Endothelial cell of umbilical vein (primary cell): ENCODE measurements around the gene FYN. TPM values are rescaled to one million over a fixed set of nuclear protein-coding genes. Genes with fewer than 3 reads are reported as not detected.

Experiments used
- BruUV-seq: library from RNA; stranded (reverse); fragments of 400-500 nt; replicated peaks from 2 replicates; lab custom pipeline; 2021; lab: Mats Ljungman, UMichigan
- CTCF ChIA-PET: fragments of 300-600, 350-600 bp; sonication (Branson Sonifier 250); formaldehyde crosslinking; loops from one replicate; lab custom pipeline; 2021; ENCODE audit warnings: antibody characterized with exemption, inconsistent platforms; lab: Charles Lee
- POLR2A ChIA-PET: fragments of 300-600, 350-600 bp; sonication (Branson Sonifier 250); formaldehyde crosslinking; loops from one replicate; lab custom pipeline; 2021; ENCODE audit warnings: antibody characterized with exemption, inconsistent platforms; lab: Charles Lee
- DNase-seq: peaks from one replicate; pipeline ENCODE4 v3.0.0-alpha.2; 2011; ENCODE audit warnings: low read depth, low spot score
- FAIRE-seq: peaks from 2 replicates; lab custom pipeline; 2011; peaks lifted over from hg19 to GRCh38; lab: Jason Lieb, UNC
- H2AFZ ChIP-seq: 2 replicates; pipeline ENCODE4 v1.6.0; 2012; ENCODE audit warnings: low read depth, low read length, control low read depth, inconsistent platforms
- H3K27ac ChIP-seq: 2 replicates; pipeline ENCODE4 v1.5.1; 2011; ENCODE audit warnings: low read depth, mild to moderate bottlenecking, control low read depth, low read length, moderate library complexity; ENCODE audit not compliant: insufficient read depth
- H3K27me3 ChIP-seq, 2 experiments: 2 replicates each; pipeline versions ENCODE4 v1.6.0 to v1.6.1; 2011; ENCODE audit warnings: low read length in 2 of 2, mixed read lengths in 1 of 2; ENCODE audit not compliant: control insufficient read depth in 2 of 2, insufficient read depth in 2 of 2
- H3K36me3 ChIP-seq, 2 experiments: 2 replicates in 1 of 2; 3 replicates in 1 of 2; pipeline ENCODE4 v1.5.1; 2011; ENCODE audit warnings: low read length in 2 of 2, mild to moderate bottlenecking in 1 of 2, moderate library complexity in 1 of 2; ENCODE audit not compliant: control insufficient read depth in 2 of 2, insufficient read depth in 2 of 2; ENCODE audit errors: extremely low read depth in 1 of 2
- H3K4me1 ChIP-seq: 3 replicates; pipeline ENCODE4 v1.5.1; 2011; ENCODE audit warnings: mild to moderate bottlenecking, low read length; ENCODE audit not compliant: control insufficient read depth, insufficient read depth; ENCODE audit errors: extremely low read depth
- H3K4me2 ChIP-seq: 2 replicates; pipeline ENCODE4 v1.6.1; 2011; ENCODE audit warnings: low read length, control low read depth, mixed read lengths; ENCODE audit not compliant: insufficient read depth
- H3K4me3 ChIP-seq, 3 experiments: fragments of 200-600 bp in 1 of 3; sonication (generic), shearing (Covaris generic) in 1 of 3; replicated peaks in 1 of 3; 2 replicates each; pipeline ENCODE4 v1.5.1; 2011 to 2016; ENCODE audit warnings: control low read depth in 3 of 3, low read length in 3 of 3, mild to moderate bottlenecking in 2 of 3, inconsistent platforms in 1 of 3, low read depth in 1 of 3, moderate library complexity in 1 of 3; ENCODE audit not compliant: insufficient read depth in 1 of 3
- H3K79me2 ChIP-seq: 2 replicates; pipeline ENCODE4 v1.6.0; 2012; ENCODE audit warnings: low read length, inconsistent platforms; ENCODE audit not compliant: control insufficient read depth, insufficient read depth
- H3K9ac ChIP-seq: replicated peaks from 2 replicates; pipeline ENCODE3; 2011; ENCODE audit warnings: low read length, control low read depth; ENCODE audit not compliant: insufficient read depth; ENCODE audit errors: extremely low read depth
- H3K9me1 ChIP-seq: replicated peaks from 3 replicates; pipeline ENCODE4 v1.6.0; 2011; ENCODE audit warnings: mild to moderate bottlenecking, low read length; ENCODE audit not compliant: control insufficient read depth, insufficient read depth; ENCODE audit errors: extremely low read depth
- H3K9me3 ChIP-seq: replicated peaks from 2 replicates; pipeline ENCODE4 v1.5.1; 2012; ENCODE audit warnings: low read length, inconsistent platforms; ENCODE audit not compliant: control insufficient read depth, insufficient read depth
- H4K20me1 ChIP-seq: replicated peaks from 2 replicates; pipeline ENCODE3; 2011; ENCODE audit warnings: mild to moderate bottlenecking, low read length; ENCODE audit not compliant: control insufficient read depth, insufficient read depth; ENCODE audit errors: extremely low read depth
- EZH2 ChIP-seq: IDR thresholded peaks from 2 replicates; pipeline ENCODE4 v1.6.1; 2012; ENCODE audit warnings: borderline replicate concordance, low read depth, mild to moderate bottlenecking, moderate library complexity, low read length, inconsistent platforms; ENCODE audit not compliant: severe bottlenecking
- FOS ChIP-seq: IDR thresholded peaks from 2 replicates; pipeline ENCODE4 v1.6.1; 2011; ENCODE audit warnings: mild to moderate bottlenecking, low read length, moderate library complexity, borderline replicate concordance; ENCODE audit not compliant: insufficient read depth
- GATA2 ChIP-seq: IDR thresholded peaks from 2 replicates; pipeline ENCODE4 v1.7.0; 2011; ENCODE audit warnings: low read depth, mild to moderate bottlenecking, moderate library complexity, mixed read lengths, low read length; ENCODE audit not compliant: insufficient read length, insufficient read depth
- JUN ChIP-seq: IDR thresholded peaks from 2 replicates; pipeline ENCODE4 v1.6.1; 2011; ENCODE audit warnings: borderline replicate concordance, low read depth; ENCODE audit not compliant: insufficient read length, insufficient read depth
- MYC ChIP-seq: IDR thresholded peaks from one replicate; pipeline ENCODE4 v1.6.1; 2011; ENCODE audit warnings: mild to moderate bottlenecking, low read depth, low read length
- POLR2A ChIP-seq: IDR thresholded peaks from 2 replicates; pipeline ENCODE4 v1.6.1; 2012; ENCODE audit warnings: low read depth, mild to moderate bottlenecking, control low read depth, low read length
- POLR2AphosphoS5 ChIP-seq: IDR thresholded peaks from 2 replicates; pipeline ENCODE4 v1.6.1; 2012; ENCODE audit warnings: low read depth, mild to moderate bottlenecking, control low read depth, low read length, moderate library complexity; ENCODE audit not compliant: insufficient read depth
- dilution Hi-C: fragments of 300-500 bp; cut with MboI; formaldehyde crosslinking; loops from one replicate; pipeline ENCODE4 v1.15.0; 2019; ENCODE audit warnings: low sequenced_read_pairs; ENCODE audit not compliant: extremely low pct_ligation_motif_present
- intact Hi-C: fragments of 100-400 bp; cut with micrococcal nuclease; formaldehyde crosslinking; loops from one replicate; pipeline ENCODE4 v1.10.0; 2022
- polyA plus RNA-seq, 4 experiments: library from polyadenylated mRNA; depleted of rRNA in 3 of 4; stranded (reverse) in 3 of 4; unstranded in 1 of 4; fragments of >200 nt; gene quantifications; 2 replicates each; pipeline versions ENCODE4 v1.2.1 to v1.2.3, GENCODE V29; 2011 to 2012; ENCODE audit warnings: missing spikeins in 1 of 4
- total RNA-seq: library from RNA; stranded (reverse); gene quantifications from 2 replicates; pipeline ENCODE4 v1.2.3, GENCODE V29; 2021
- TF ChIP-seq, protein P1 (sequence below), 2 donors: IDR thresholded peaks; 1 replicate in 1 of 2; 2 replicates in 1 of 2; pipeline ENCODE4 v1.5.1; 2011; ENCODE audit warnings: low read length in 2 of 2, mild to moderate bottlenecking in 2 of 2, moderate library complexity in 2 of 2, control low read depth in 1 of 2, inconsistent platforms in 1 of 2, low read depth in 1 of 2; ENCODE audit not compliant: insufficient read depth in 1 of 2; ENCODE audit errors: extremely low read depth in 1 of 2
- TF ChIP-seq, protein P2 (sequence below): IDR thresholded peaks from 2 replicates; pipeline ENCODE4 v1.6.1; 2011; ENCODE audit not compliant: insufficient read depth, insufficient read length

Gene FYN
- total and polyA plus RNA-seq, 2 donors (not counting 3 experiments of a cell fraction or from before 2014, with no cell fraction given), result 69.0 to 143 TPM

DNA sequence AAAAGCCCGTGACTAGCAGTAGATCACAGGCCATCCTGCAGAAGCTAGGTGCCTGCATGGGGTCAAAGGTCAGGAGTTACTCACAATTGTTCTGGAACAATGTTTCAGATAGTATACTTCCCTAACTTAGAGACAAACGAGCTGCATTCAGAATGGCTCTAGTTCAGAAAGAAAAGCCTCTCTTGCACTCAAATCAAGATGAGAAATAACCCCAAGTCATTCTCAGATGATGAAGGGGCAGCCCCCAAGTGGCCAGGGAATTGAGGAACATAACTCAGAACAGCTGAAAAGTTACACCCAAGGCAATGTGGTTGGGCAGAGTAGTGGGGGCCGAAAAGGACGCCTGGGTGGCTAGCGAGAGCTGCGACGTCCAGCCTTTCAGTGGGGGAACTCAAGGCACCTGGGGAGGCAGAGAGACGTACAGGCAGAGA is 27.8 kb downstream of the FYN start:
- peaks cover 27% of the 10 kb centered on the region for H3K79me2 ChIP-seq
- POLR2A ChIA-PET, result interaction anchor here (0.5 kb wide), 1 partner anchor 114 kb away, joined by 3 read pairs; no protein-coding TSS in a partner anchor

More for the DNA sequence above, 27.8 kb downstream of the FYN start:
- no peak overlapping the region for H3K9ac ChIP-seq
- CTCF ChIA-PET, result interaction anchor here (0.7 to 1.1 kb wide), 2 partner anchors 18 to 24 kb away, joined by 3 read pairs; no protein-coding TSS in a partner anchor
- H3K36me3 ChIP-seq, result no peaks in the 10 kb centered on the region
- H3K4me2 ChIP-seq, result no peak overlapping the region
- DNase-seq (peak; percentile 48), FAIRE-seq (peak; percentile 63)
- no peaks in the 10 kb centered on the region for H3K9me3 ChIP-seq
- dilution Hi-C loops, result no loop called here
- TF ChIP-seq FOS, result no peak
- TF ChIP-seq EZH2, result no peak
- TF ChIP-seq JUN, result no peak
- TF ChIP-seq MYC, result no peak
- no peak for TF ChIP-seq GATA2
- TF ChIP-seq, protein P1, sequence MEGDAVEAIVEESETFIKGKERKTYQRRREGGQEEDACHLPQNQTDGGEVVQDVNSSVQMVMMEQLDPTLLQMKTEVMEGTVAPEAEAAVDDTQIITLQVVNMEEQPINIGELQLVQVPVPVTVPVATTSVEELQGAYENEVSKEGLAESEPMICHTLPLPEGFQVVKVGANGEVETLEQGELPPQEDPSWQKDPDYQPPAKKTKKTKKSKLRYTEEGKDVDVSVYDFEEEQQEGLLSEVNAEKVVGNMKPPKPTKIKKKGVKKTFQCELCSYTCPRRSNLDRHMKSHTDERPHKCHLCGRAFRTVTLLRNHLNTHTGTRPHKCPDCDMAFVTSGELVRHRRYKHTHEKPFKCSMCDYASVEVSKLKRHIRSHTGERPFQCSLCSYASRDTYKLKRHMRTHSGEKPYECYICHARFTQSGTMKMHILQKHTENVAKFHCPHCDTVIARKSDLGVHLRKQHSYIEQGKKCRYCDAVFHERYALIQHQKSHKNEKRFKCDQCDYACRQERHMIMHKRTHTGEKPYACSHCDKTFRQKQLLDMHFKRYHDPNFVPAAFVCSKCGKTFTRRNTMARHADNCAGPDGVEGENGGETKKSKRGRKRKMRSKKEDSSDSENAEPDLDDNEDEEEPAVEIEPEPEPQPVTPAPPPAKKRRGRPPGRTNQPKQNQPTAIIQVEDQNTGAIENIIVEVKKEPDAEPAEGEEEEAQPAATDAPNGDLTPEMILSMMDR (IDR thresholded peaks at IDR 0.05; ENCODE audit: extremely low read depth in 1 of 2, insufficient read depth in 1 of 2, low read depth in 1 of 2, low read length in 2 of 2), result no peak
- no peak for TF ChIP-seq POLR2AphosphoS5
- TF ChIP-seq POLR2A, result no peak
- TF ChIP-seq, protein P2, sequence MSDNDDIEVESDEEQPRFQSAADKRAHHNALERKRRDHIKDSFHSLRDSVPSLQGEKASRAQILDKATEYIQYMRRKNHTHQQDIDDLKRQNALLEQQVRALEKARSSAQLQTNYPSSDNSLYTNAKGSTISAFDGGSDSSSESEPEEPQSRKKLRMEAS, result no peak
- H3K27me3 ChIP-seq, result no peaks in the 10 kb centered on the region
- peaks cover 2% of the 10 kb centered on the region for H4K20me1 ChIP-seq
- no TSS peak for BruUV-seq
- H3K9me1 ChIP-seq, result no peaks in the 10 kb centered on the region
- H2AFZ ChIP-seq, result no peak overlapping the region
- intact Hi-C loops, result no loop called here
- peaks cover 20% of the 10 kb centered on the region for H3K4me1 ChIP-seq
- H3K4me3 ChIP-seq, result no peak overlapping the region
- no peak overlapping the region for H3K27ac ChIP-seq
